Endothelial cell of umbilical vein (primary cell): ENCODE data around the gene TMEM229B. TPM values are rescaled to one million over a fixed set of nuclear protein-coding genes. Genes with fewer than 3 reads are reported as not detected.

Experiments used
- BruUV-seq: library from RNA; stranded (reverse); fragments of 400-500 nt; replicated peaks from 2 replicates; lab custom pipeline; 2021; lab: Mats Ljungman, UMichigan
- CTCF ChIA-PET: fragments of 300-600, 350-600 bp; sonication (Branson Sonifier 250); formaldehyde crosslinking; loops from one replicate; lab custom pipeline; 2021; ENCODE audit warnings: antibody characterized with exemption, inconsistent platforms; lab: Charles Lee
- POLR2A ChIA-PET: fragments of 300-600, 350-600 bp; sonication (Branson Sonifier 250); formaldehyde crosslinking; loops from one replicate; lab custom pipeline; 2021; ENCODE audit warnings: antibody characterized with exemption, inconsistent platforms; lab: Charles Lee
- DNase-seq: peaks from one replicate; pipeline ENCODE4 v3.0.0-alpha.2; 2011; ENCODE audit warnings: low read depth, low spot score
- FAIRE-seq: peaks from 2 replicates; lab custom pipeline; 2011; peaks lifted over from hg19 to GRCh38; lab: Jason Lieb, UNC
- H2AFZ ChIP-seq: 2 replicates; pipeline ENCODE4 v1.6.0; 2012; ENCODE audit warnings: low read depth, low read length, control low read depth, inconsistent platforms
- H3K27ac ChIP-seq: 2 replicates; pipeline ENCODE4 v1.5.1; 2011; ENCODE audit warnings: low read depth, mild to moderate bottlenecking, control low read depth, low read length, moderate library complexity; ENCODE audit not compliant: insufficient read depth
- H3K27me3 ChIP-seq, 2 experiments: 2 replicates each; pipeline versions ENCODE4 v1.6.0 to v1.6.1; 2011; ENCODE audit warnings: low read length in 2 of 2, mixed read lengths in 1 of 2; ENCODE audit not compliant: control insufficient read depth in 2 of 2, insufficient read depth in 2 of 2
- H3K36me3 ChIP-seq, 2 experiments: 2 replicates in 1 of 2; 3 replicates in 1 of 2; pipeline ENCODE4 v1.5.1; 2011; ENCODE audit warnings: low read length in 2 of 2, mild to moderate bottlenecking in 1 of 2, moderate library complexity in 1 of 2; ENCODE audit not compliant: control insufficient read depth in 2 of 2, insufficient read depth in 2 of 2; ENCODE audit errors: extremely low read depth in 1 of 2
- H3K4me1 ChIP-seq: 3 replicates; pipeline ENCODE4 v1.5.1; 2011; ENCODE audit warnings: mild to moderate bottlenecking, low read length; ENCODE audit not compliant: control insufficient read depth, insufficient read depth; ENCODE audit errors: extremely low read depth
- H3K4me2 ChIP-seq: 2 replicates; pipeline ENCODE4 v1.6.1; 2011; ENCODE audit warnings: low read length, control low read depth, mixed read lengths; ENCODE audit not compliant: insufficient read depth
- H3K4me3 ChIP-seq, 3 experiments: fragments of 200-600 bp in 1 of 3; sonication (generic), shearing (Covaris generic) in 1 of 3; replicated peaks in 1 of 3; 2 replicates each; pipeline ENCODE4 v1.5.1; 2011 to 2016; ENCODE audit warnings: control low read depth in 3 of 3, low read length in 3 of 3, mild to moderate bottlenecking in 2 of 3, inconsistent platforms in 1 of 3, low read depth in 1 of 3, moderate library complexity in 1 of 3; ENCODE audit not compliant: insufficient read depth in 1 of 3
- H3K79me2 ChIP-seq: 2 replicates; pipeline ENCODE4 v1.6.0; 2012; ENCODE audit warnings: low read length, inconsistent platforms; ENCODE audit not compliant: control insufficient read depth, insufficient read depth
- H3K9ac ChIP-seq: replicated peaks from 2 replicates; pipeline ENCODE3; 2011; ENCODE audit warnings: low read length, control low read depth; ENCODE audit not compliant: insufficient read depth; ENCODE audit errors: extremely low read depth
- H3K9me1 ChIP-seq: replicated peaks from 3 replicates; pipeline ENCODE4 v1.6.0; 2011; ENCODE audit warnings: mild to moderate bottlenecking, low read length; ENCODE audit not compliant: control insufficient read depth, insufficient read depth; ENCODE audit errors: extremely low read depth
- H3K9me3 ChIP-seq: replicated peaks from 2 replicates; pipeline ENCODE4 v1.5.1; 2012; ENCODE audit warnings: low read length, inconsistent platforms; ENCODE audit not compliant: control insufficient read depth, insufficient read depth
- H4K20me1 ChIP-seq: replicated peaks from 2 replicates; pipeline ENCODE3; 2011; ENCODE audit warnings: mild to moderate bottlenecking, low read length; ENCODE audit not compliant: control insufficient read depth, insufficient read depth; ENCODE audit errors: extremely low read depth
- CTCF ChIP-seq, 2 donors: IDR thresholded peaks; 1 replicate in 1 of 2; 2 replicates in 1 of 2; pipeline ENCODE4 v1.5.1; 2011; ENCODE audit warnings: low read length in 2 of 2, mild to moderate bottlenecking in 2 of 2, moderate library complexity in 2 of 2, control low read depth in 1 of 2, inconsistent platforms in 1 of 2, low read depth in 1 of 2; ENCODE audit not compliant: insufficient read depth in 1 of 2; ENCODE audit errors: extremely low read depth in 1 of 2
- EZH2 ChIP-seq: IDR thresholded peaks from 2 replicates; pipeline ENCODE4 v1.6.1; 2012; ENCODE audit warnings: borderline replicate concordance, low read depth, mild to moderate bottlenecking, moderate library complexity, low read length, inconsistent platforms; ENCODE audit not compliant: severe bottlenecking
- FOS ChIP-seq: IDR thresholded peaks from 2 replicates; pipeline ENCODE4 v1.6.1; 2011; ENCODE audit warnings: mild to moderate bottlenecking, low read length, moderate library complexity, borderline replicate concordance; ENCODE audit not compliant: insufficient read depth
- GATA2 ChIP-seq: IDR thresholded peaks from 2 replicates; pipeline ENCODE4 v1.7.0; 2011; ENCODE audit warnings: low read depth, mild to moderate bottlenecking, moderate library complexity, mixed read lengths, low read length; ENCODE audit not compliant: insufficient read length, insufficient read depth
- JUN ChIP-seq: IDR thresholded peaks from 2 replicates; pipeline ENCODE4 v1.6.1; 2011; ENCODE audit warnings: borderline replicate concordance, low read depth; ENCODE audit not compliant: insufficient read length, insufficient read depth
- MYC ChIP-seq: IDR thresholded peaks from one replicate; pipeline ENCODE4 v1.6.1; 2011; ENCODE audit warnings: mild to moderate bottlenecking, low read depth, low read length
- POLR2A ChIP-seq: IDR thresholded peaks from 2 replicates; pipeline ENCODE4 v1.6.1; 2012; ENCODE audit warnings: low read depth, mild to moderate bottlenecking, control low read depth, low read length
- POLR2AphosphoS5 ChIP-seq: IDR thresholded peaks from 2 replicates; pipeline ENCODE4 v1.6.1; 2012; ENCODE audit warnings: low read depth, mild to moderate bottlenecking, control low read depth, low read length, moderate library complexity; ENCODE audit not compliant: insufficient read depth
- dilution Hi-C: fragments of 300-500 bp; cut with MboI; formaldehyde crosslinking; loops from one replicate; pipeline ENCODE4 v1.15.0; 2019; ENCODE audit warnings: low sequenced_read_pairs; ENCODE audit not compliant: extremely low pct_ligation_motif_present
- intact Hi-C: fragments of 100-400 bp; cut with micrococcal nuclease; formaldehyde crosslinking; loops from one replicate; pipeline ENCODE4 v1.10.0; 2022
- polyA plus RNA-seq, 4 experiments: library from polyadenylated mRNA; depleted of rRNA in 3 of 4; stranded (reverse) in 3 of 4; unstranded in 1 of 4; fragments of >200 nt; gene quantifications; 2 replicates each; pipeline versions ENCODE4 v1.2.1 to v1.2.3, GENCODE V29; 2011 to 2012; ENCODE audit warnings: missing spikeins in 1 of 4
- total RNA-seq: library from RNA; stranded (reverse); gene quantifications from 2 replicates; pipeline ENCODE4 v1.2.3, GENCODE V29; 2021
- TF ChIP-seq, protein P1 (sequence below): IDR thresholded peaks from 2 replicates; pipeline ENCODE4 v1.6.1; 2011; ENCODE audit not compliant: insufficient read depth, insufficient read length

TMEM229B gene
- total and polyA plus RNA-seq, 2 donors (not counting 3 experiments of a cell fraction or from before 2014, with no cell fraction given): 0.03 TPM; not detected in 1

DNA sequence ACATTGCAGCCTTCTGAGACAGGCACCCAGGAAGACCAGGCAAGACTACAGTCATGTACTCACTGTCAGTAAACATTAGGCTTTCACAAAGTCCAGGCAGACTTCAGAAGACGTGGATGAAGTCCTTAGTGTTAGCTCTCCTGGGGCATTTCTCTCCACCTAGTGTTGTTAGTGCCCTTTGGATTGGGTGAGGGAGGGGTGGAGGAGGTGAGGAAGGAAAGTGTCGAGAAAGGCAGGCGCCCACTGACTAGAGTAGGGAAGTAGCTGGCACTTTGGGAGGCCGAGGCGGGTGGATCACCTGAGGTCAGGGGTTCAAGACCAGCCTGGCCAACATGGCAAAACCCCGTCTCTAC, 20.2 kb downstream of the TMEM229B start:
- Histone ChIP-seq H3K9me3 (no peaks in the 10 kb centered on the region), H3K36me3 (no peaks in the 10 kb centered on the region), H3K4me1 (no peaks in the 10 kb centered on the region), H2AFZ (no peak overlapping the region), H4K20me1 (no peaks in the 10 kb centered on the region), H3K27me3 (peaks cover 5 to 6% of the 10 kb centered on the region in 2 experiments), H3K4me2 (no peak overlapping the region), H3K9ac (no peak overlapping the region), H3K4me3 (no peak overlapping the region), H3K9me1 (no peaks in the 10 kb centered on the region), H3K27ac (no peak overlapping the region), H3K79me2 (no peaks in the 10 kb centered on the region)
- POLR2A ChIA-PET: no interaction called here
- CTCF ChIA-PET: interaction anchor here (0.9 to 1.7 kb wide), 4 partner anchors 41 to 103 kb away, joined by 3 to 4 read pairs (median 4); no protein-coding TSS in a partner anchor
- no TSS peak for BruUV-seq
- TF ChIP-seq POLR2A: no peak
- FAIRE-seq (no peak), DNase-seq (no peak)
- dilution Hi-C loops (no loop called here), intact Hi-C loops (no loop called here)

DNA sequence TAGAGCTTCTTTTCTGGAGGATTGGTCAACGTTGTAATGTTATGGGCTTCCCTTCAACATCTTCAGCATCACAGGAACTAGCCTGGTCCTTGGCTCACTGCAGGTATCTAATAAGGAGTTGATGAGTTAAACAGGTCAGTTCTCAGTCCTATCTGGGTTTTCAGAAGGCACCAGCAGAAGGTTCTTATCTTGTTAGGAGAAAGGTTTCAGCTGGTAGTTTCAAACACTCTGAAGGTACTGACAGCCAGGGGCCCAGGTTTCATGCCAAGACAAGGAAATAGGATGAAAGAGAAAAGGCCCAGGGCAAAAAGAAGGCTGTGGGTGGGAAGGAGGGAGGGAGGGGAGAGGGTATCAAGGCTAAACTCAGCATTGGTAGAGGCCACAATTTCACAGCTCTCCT, 21.4 kb downstream of the TMEM229B start:
- Histone ChIP-seq H3K27me3 (peaks cover 5 to 6% of the 10 kb centered on the region in 2 experiments), H3K36me3 (no peaks in the 10 kb centered on the region), H3K9me1 (no peaks in the 10 kb centered on the region), H3K79me2 (no peaks in the 10 kb centered on the region), H3K4me1 (no peaks in the 10 kb centered on the region), H4K20me1 (no peaks in the 10 kb centered on the region), H2AFZ (no peak overlapping the region), H3K9ac (no peak overlapping the region), H3K27ac (no peak overlapping the region), H3K4me3 (no peak overlapping the region), H3K9me3 (no peaks in the 10 kb centered on the region), H3K4me2 (no peak overlapping the region)
- no TSS peak for BruUV-seq
- ChIA-PET POLR2A (no interaction called here), CTCF (interaction anchor here (0.8 to 1.9 kb wide), 9 partner anchors 10 to 237 kb away, joined by 3 to 4 read pairs (median 4); no protein-coding TSS in a partner anchor)
- DNase-seq (no peak), FAIRE-seq (no peak)
- dilution Hi-C loops: no loop called here
- intact Hi-C loops: loop anchor here (1.0 kb wide), 1 partner anchor 31 kb away; no protein-coding TSS in a partner anchor
- TF ChIP-seq, protein P1, sequence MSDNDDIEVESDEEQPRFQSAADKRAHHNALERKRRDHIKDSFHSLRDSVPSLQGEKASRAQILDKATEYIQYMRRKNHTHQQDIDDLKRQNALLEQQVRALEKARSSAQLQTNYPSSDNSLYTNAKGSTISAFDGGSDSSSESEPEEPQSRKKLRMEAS: no peak
- TF ChIP-seq MYC (no peak), FOS (no peak), JUN (no peak), GATA2 (no peak), EZH2 (no peak), POLR2A (no peak), CTCF (IDR thresholded peaks at IDR 0.05; ENCODE audit: extremely low read depth in 1 of 2, insufficient read depth in 1 of 2, low read depth in 1 of 2, low read length in 2 of 2) (no peak), POLR2AphosphoS5 (no peak)
